Ammon's horn (tissue), 1 donor: ENCODE measurements around the gene TTC7B.

Experiments
- DNase-seq: peaks from one replicate; pipeline ENCODE4 v3.0.0-alpha.2; 2016; ENCODE audit warnings: low spot score

Gene TTC7B

DNA sequence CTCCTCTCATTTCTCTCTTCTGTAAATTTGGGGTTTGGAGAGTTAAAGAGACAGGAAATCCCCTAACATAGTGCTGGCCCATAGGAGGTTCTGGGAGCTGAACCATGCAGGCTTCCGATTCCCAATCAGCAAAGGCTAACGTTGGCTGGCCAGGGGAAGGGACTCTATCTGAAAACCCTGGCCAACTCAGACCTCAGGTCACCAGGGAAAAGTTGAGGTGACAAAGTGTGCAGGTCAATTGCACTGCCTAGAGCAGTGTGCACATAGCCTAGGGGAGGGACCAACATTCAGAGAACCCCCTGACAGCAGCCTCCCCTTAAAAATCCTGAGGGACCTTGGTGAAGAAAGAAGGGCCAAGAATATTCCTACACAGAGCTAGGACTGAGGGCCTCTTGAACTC, 38.9 kb downstream of the TTC7B start:
- no peak for DNase-seq

DNA sequence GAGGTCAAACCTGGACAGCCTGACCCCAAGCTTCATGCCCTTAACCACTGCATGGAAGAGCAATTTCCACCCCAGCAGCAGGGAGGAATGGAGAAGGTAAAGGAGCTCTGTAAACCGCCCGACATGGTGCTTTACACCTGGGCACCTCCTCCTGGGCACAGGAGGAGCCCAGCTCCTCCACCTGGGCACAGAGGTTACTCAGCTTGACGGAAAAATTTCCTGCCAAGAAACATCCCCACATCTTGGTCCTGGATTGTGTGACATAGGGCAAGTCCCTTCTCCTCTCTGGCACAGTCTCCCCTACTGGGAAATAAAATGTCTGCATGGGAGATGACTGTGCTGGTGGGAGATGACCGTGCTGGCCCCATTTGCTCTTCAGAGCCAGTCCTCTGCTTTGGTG, 40.8 kb downstream of the TTC7B start:
- no peak for DNase-seq

DNA sequence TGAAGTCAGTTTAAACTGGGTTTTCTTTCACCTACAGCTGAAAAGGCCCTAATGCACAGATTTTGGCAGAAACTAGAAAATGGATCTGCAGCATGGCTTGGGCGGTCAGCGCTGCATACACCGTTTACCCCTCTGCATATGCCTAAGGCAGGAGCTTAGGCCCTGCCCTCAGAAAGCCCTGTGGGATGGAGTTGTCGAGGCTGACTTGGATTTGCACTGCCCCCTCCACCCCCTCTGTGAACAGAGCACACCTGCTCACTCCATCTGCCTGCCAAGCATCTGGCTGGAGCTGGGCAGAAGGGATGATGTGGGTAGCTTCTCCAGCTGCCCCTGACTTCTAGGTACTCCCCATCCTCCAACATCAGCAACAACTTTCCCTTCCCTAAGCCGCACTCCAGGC, 41.9 kb downstream of the TTC7B start:
- DNase-seq, result no peak

- no peak for DNase-seq
These were observed 42.5 kb downstream of the TTC7B start for GRCh38 chr14:90773705-90774104.

DNA sequence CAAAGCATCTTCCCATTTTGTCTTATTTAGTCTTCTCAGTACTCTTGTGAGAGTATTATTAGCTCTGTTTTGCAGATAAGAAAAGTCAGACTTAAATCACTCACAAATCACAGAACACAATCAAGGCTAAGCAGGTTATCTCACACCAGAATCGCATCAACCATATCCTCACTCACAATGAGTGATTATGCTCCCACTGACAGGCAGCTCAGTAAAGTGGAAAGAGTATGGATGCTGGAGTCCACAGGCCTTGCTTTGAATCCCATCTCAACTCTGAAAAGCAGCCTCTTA, 43.1 kb downstream of the TTC7B start:
- DNase-seq, result no peak

- no peak for DNase-seq
These were observed 48.3 kb downstream of the TTC7B start for GRCh38 chr14:90767899-90768298.

- no peak for DNase-seq
These were observed 55.5 kb downstream of the TTC7B start for GRCh38 chr14:90760591-90761316.

- DNase-seq, result no peak
These were observed 56.2 kb downstream of the TTC7B start for GRCh38 chr14:90760078-90760444.

DNA sequence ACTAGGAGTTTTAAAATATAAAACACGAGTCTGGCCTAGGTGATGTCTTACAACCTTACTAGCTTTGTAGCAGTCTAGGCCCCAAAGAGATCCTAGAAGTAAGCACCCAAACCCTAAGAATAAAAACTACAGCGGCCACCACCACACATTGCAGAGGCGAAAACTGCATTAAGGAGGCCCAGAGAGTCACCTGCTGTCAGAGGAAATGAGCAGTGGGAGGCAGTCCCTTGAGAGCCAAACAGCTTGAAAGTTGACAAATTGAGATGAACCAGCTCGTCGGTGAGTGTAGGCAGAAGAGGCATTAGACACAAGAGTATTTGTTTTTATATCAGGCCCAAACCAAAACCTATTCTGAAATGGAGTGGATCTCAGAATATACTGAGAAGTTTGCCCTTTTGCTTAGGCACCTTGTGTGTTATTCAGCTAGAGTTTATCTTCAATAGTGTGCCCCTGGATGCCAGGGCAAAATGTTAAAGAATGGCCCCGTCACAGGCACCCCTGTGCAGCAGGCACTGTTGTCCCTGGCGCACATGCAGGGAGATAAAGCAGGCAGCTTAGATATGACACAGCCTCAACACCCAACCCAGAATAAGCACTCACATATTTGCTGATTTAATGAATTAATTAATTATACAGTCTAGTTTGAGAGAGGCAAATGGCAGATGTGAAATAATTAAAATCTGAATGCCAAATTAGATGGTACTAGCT, 56.7 kb downstream of the TTC7B start:
- peak; percentile 32 for DNase-seq

- DNase-seq, result peak; percentile 71
These were observed 57.3 kb downstream of the TTC7B start for GRCh38 chr14:90758959-90759358.

DNA sequence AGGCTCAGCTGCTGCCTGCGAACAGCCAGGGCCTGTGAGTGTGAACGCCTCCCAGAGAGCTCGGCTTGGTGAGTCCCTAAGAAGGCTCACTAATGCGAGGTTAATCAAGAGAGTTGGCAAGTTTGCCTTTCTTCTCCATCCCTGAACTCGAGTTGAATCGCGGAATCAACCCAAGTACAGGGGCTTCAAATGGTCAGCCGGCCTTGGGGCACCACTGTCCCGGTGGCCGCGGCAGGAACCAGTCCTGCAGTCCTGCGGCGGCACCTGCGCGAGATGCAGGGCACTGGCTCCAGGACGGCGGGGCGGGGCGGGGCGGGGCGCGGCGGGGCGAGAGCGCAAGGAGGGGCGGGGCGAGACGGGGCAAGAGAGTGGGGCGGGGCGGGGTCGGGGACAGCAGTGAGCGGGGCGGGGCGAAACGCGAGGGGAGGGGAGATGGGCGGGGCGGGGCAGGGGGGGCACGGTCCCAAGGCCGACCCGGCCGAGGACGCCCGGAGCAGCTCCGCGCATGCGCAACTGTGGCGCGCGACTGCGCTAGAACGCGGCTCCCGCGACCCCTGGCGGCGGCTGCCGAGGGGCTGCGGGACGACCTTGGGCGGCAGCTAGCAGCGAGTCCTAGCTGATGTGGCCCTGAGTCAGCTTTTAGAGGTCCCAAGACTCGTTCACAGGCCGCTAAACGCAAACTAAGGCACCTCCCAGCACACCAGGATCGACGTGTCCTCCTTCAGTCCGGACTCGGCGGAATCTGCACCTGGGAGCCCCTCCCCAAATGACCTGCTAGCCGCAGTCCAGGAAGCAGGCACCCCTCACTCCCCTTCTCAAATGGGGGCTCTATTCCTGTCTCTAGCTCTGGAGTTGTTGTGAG, 58.0 kb downstream of the TTC7B start:
- peak; percentile 90 for DNase-seq

DNA sequence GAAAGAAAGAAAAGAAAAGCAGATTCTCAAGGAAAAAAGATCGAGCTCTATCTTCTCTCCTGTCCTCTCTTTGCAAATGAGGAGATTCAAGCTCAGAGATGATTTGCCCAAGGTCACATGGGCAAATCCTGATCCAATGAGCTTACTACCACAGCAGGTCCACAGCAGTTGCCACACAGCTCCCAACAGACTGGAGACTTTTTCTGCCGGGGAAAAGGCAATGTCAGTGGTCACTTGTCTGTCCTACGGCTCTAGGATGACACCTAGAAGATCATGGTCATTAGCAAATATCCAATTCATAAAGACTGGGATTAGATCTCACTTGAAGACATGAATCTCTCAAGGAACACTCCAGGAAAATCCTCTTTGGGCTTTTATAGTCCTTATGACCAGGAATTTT, 58.8 kb downstream of the TTC7B start:
- peak; percentile 93 for DNase-seq

GRCh38 chr14:90756755-90757345, 59.4 kb downstream of the TTC7B start:
- peak; percentile 35 for DNase-seq

GRCh38 chr14:90755661-90756304, 60.4 kb downstream of the TTC7B start:
- peak; percentile 49 for DNase-seq

GRCh38 chr14:90753456-90754005, 62.7 kb downstream of the TTC7B start:
- no peak for DNase-seq

- DNase-seq, result no peak
These were observed 65.5 kb downstream of the TTC7B start for GRCh38 chr14:90750701-90751100.

GRCh38 chr14:90750191-90750590, 66.0 kb downstream of the TTC7B start:
- no peak for DNase-seq

GRCh38 chr14:90747909-90748308, 68.3 kb downstream of the TTC7B start:
- no peak for DNase-seq

GRCh38 chr14:90743826-90744225, 72.4 kb downstream of the TTC7B start:
- DNase-seq, result no peak

GRCh38 chr14:90743425-90743824, 72.8 kb downstream of the TTC7B start:
- DNase-seq, result no peak

GRCh38 chr14:90742729-90743128, 73.5 kb downstream of the TTC7B start:
- no peak for DNase-seq

GRCh38 chr14:90742252-90742651, 74.0 kb downstream of the TTC7B start:
- no peak for DNase-seq
